WTC11 (cell line): Measurements from ENCODE around the gene MYO5B. TPM values are rescaled to one million over a fixed set of nuclear protein-coding genes. Genes with fewer than 3 reads are reported as not detected.

Experiments
- ATAC-seq: fragments of 200-7000 bp; cut with Tn5 transposase; 2 replicates; pipeline ENCODE4 v1.10.0; 2021; ENCODE audit warnings: mild to moderate bottlenecking, moderate library complexity
- CTCF ChIA-PET: fragments of 300-600 bp; sonication (Branson Sonifier 250); formaldehyde crosslinking; loops from one replicate; lab custom pipeline; 2021; ENCODE audit warnings: antibody characterized with exemption; lab: Charles Lee
- POLR2A ChIA-PET: fragments of 350-600 bp; sonication (Branson Sonifier 250); formaldehyde crosslinking; loops from one replicate; lab custom pipeline; 2021; ENCODE audit warnings: antibody characterized with exemption; lab: Charles Lee
- DNase-seq: peaks from one replicate; pipeline ENCODE4 v3.0.0; 2021; ENCODE audit warnings: low spot score
- H3K27ac Mint-ChIP-seq: 2 replicates; pipeline ENCODE4 v1.8.0; 2021; ENCODE audit warnings: mixed read lengths
- H3K27me3 Mint-ChIP-seq: 2 replicates; pipeline ENCODE4 v1.8.0; 2021; ENCODE audit warnings: low read depth, mild to moderate bottlenecking, moderate library complexity, mixed read lengths
- H3K36me3 Mint-ChIP-seq: 2 replicates; pipeline ENCODE4 v1.8.0; 2021; ENCODE audit warnings: mixed read lengths
- H3K4me1 Mint-ChIP-seq: 2 replicates; pipeline ENCODE4 v1.8.0; 2022; ENCODE audit warnings: mixed read lengths
- H3K4me3 Mint-ChIP-seq: 2 replicates; pipeline ENCODE4 v1.8.0; 2021; ENCODE audit warnings: mild to moderate bottlenecking, moderate library complexity, mixed read lengths
- H3K9me3 Mint-ChIP-seq: 2 replicates; pipeline ENCODE4 v1.8.0; 2021; ENCODE audit warnings: mixed read lengths
- CREM ChIP-seq: sonication (generic); formaldehyde crosslinking; IDR thresholded peaks from 2 replicates; pipeline ENCODE4 v1.8.1; 2022; ENCODE audit warnings: mild to moderate bottlenecking, missing genetic modification reagents, moderate library complexity
- E2F5 ChIP-seq: sonication (generic); formaldehyde crosslinking; IDR thresholded peaks from 2 replicates; pipeline ENCODE4 v1.8.1; 2022; ENCODE audit warnings: mild to moderate bottlenecking, moderate library complexity, missing genetic modification reagents
- FOXK1 ChIP-seq: sonication (generic); formaldehyde crosslinking; IDR thresholded peaks from 2 replicates; pipeline ENCODE4 v1.8.0; 2022; ENCODE audit warnings: mild to moderate bottlenecking, moderate library complexity, missing genetic modification reagents
- FOXP1 ChIP-seq: sonication (generic); formaldehyde crosslinking; IDR thresholded peaks from 2 replicates; pipeline ENCODE4 v1.8.0; 2022; ENCODE audit warnings: missing genetic modification reagents, mild to moderate bottlenecking, moderate library complexity, borderline replicate concordance
- IRF2 ChIP-seq: sonication (generic); formaldehyde crosslinking; IDR thresholded peaks from 2 replicates; pipeline ENCODE4 v1.8.0; 2022; ENCODE audit warnings: low read depth, missing genetic modification reagents, borderline replicate concordance
- KAT7 ChIP-seq: sonication (generic); formaldehyde crosslinking; IDR thresholded peaks from 2 replicates; pipeline ENCODE4 v1.8.1; 2023; ENCODE audit warnings: missing genetic modification reagents, mild to moderate bottlenecking, borderline replicate concordance
- NFE2L1 ChIP-seq: sonication (generic); formaldehyde crosslinking; IDR thresholded peaks from 2 replicates; pipeline ENCODE4 v1.8.1; 2023; ENCODE audit warnings: missing genetic modification reagents
- OVOL2 ChIP-seq: fragments of 250-450 bp; sonication (Bioruptor Pico); IDR thresholded peaks from 2 replicates; pipeline ENCODE4 v1.9.0; 2021; ENCODE audit warnings: mild to moderate bottlenecking, borderline replicate concordance
- PRDM15 ChIP-seq: sonication (generic); formaldehyde crosslinking; IDR thresholded peaks from 2 replicates; pipeline ENCODE4 v1.8.0; 2022; ENCODE audit warnings: missing genetic modification reagents
- PRRX2 ChIP-seq: fragments of 250-450 bp; sonication (Bioruptor Pico); IDR thresholded peaks from 2 replicates; pipeline ENCODE4 v1.8.0; 2021; ENCODE audit warnings: mild to moderate bottlenecking
- RELA ChIP-seq: sonication (generic); formaldehyde crosslinking; IDR thresholded peaks from 2 replicates; pipeline ENCODE4 v1.8.1; 2022; ENCODE audit warnings: missing genetic modification reagents, mild to moderate bottlenecking, borderline replicate concordance
- SMAD4 ChIP-seq: sonication (generic); formaldehyde crosslinking; IDR thresholded peaks from 2 replicates; pipeline ENCODE4 v1.8.0; 2022; ENCODE audit warnings: mild to moderate bottlenecking, missing genetic modification reagents
- TEAD1 ChIP-seq: sonication (generic); formaldehyde crosslinking; IDR thresholded peaks from 2 replicates; pipeline ENCODE4 v1.8.0; 2022; ENCODE audit warnings: mild to moderate bottlenecking, missing genetic modification reagents
- USF1 ChIP-seq: sonication (generic); formaldehyde crosslinking; IDR thresholded peaks from 2 replicates; pipeline ENCODE4 v1.8.0; 2022; ENCODE audit warnings: mild to moderate bottlenecking, missing genetic modification reagents
- USF2 ChIP-seq: sonication (generic); formaldehyde crosslinking; IDR thresholded peaks from 2 replicates; pipeline ENCODE4 v1.8.1; 2023; ENCODE audit warnings: mild to moderate bottlenecking, missing genetic modification reagents, moderate library complexity
- ZNF532 ChIP-seq: fragments of 250-450 bp; sonication (Bioruptor Pico); IDR thresholded peaks from 2 replicates; pipeline ENCODE4 v1.9.0; 2021; ENCODE audit warnings: mild to moderate bottlenecking, borderline replicate concordance
- ZNF671 ChIP-seq: fragments of 250-450 bp; sonication (Bioruptor Pico); IDR thresholded peaks from 2 replicates; pipeline ENCODE4 v1.8.0; 2021; ENCODE audit warnings: mild to moderate bottlenecking
- total RNA-seq: library from RNA; stranded (reverse); gene quantifications from 3 replicates; pipeline ENCODE4 v1.2.3, GENCODE V29; 2021

The MYO5B gene
- total RNA-seq, 1 experiment from 2014 or later = 8.7 TPM

GRCh38 chr18:50092245-50092805 is 102.6 kb downstream of the MYO5B start:
- ChIA-PET POLR2A (no interaction called here), CTCF (no interaction called here)
- Mint-ChIP-seq H3K27ac (peak overlapping the region; percentile 46; the same call in 1 of the 2 replicates), H3K4me3 (peak overlapping the region; percentile 10; the same call in 1 of the 2 replicates), H3K27me3 (no peaks in the 10 kb centered on the region), H3K9me3 (no peaks in the 10 kb centered on the region), H3K36me3 (no peaks in the 10 kb centered on the region), H3K4me1 (peaks cover 45% of the 10 kb centered on the region)
- ATAC-seq = peak; percentile 60
- DNase-seq = no peak
- no peak for TF ChIP-seq NFE2L1 (CRISPR knock-in tag)
- peak; percentile 73 for TF ChIP-seq USF2 (CRISPR knock-in tag)
- TF ChIP-seq USF1 = peak; percentile 71; the same call in 1 of the 2 replicates
- no peak for TF ChIP-seq RELA (CRISPR knock-in tag)

- H3K27me3 Mint-ChIP-seq = no peaks in the 10 kb centered on the region
- 0 out of 2 replicates have a peak overlapping the region, but pooled peaks have one; percentile 10 for H3K4me3 Mint-ChIP-seq
- H3K27ac Mint-ChIP-seq = peak overlapping the region; percentile 23; the same call in 1 of the 2 replicates
- no peaks in the 10 kb centered on the region for H3K36me3 Mint-ChIP-seq
- TF ChIP-seq CREM (CRISPR knock-in tag) = no peak
- no peak for TF ChIP-seq USF1
- no peak for TF ChIP-seq TEAD1 (CRISPR knock-in tag)
- no peak for TF ChIP-seq ZNF532 (CRISPR knock-in tag)
- TF ChIP-seq, all 79 proteins: peak for 0
- POLR2A ChIA-PET = no interaction called here
- H3K9me3 Mint-ChIP-seq = no peaks in the 10 kb centered on the region
- no peak for DNase-seq
- CTCF ChIA-PET = interaction anchor here (1.1 kb wide), 1 partner anchor 11 kb away, joined by 3 read pairs; no protein-coding TSS in a partner anchor
- peaks cover 45% of the 10 kb centered on the region for H3K4me1 Mint-ChIP-seq
- no peak for ATAC-seq
Measured at GRCh38 chr18:50091509-50092244, 103.3 kb downstream of the MYO5B start.

GRCh38 chr18:50090370-50091312 is 104.3 kb downstream of the MYO5B start:
- peaks cover 45% of the 10 kb centered on the region for H3K4me1 Mint-ChIP-seq
- peak; percentile 29 for ATAC-seq
- POLR2A ChIA-PET = no interaction called here
- H3K27me3 Mint-ChIP-seq = no peaks in the 10 kb centered on the region
- no peaks in the 10 kb centered on the region for H3K36me3 Mint-ChIP-seq
- no peak overlapping the region for H3K27ac Mint-ChIP-seq
- H3K9me3 Mint-ChIP-seq = no peaks in the 10 kb centered on the region
- DNase-seq = no peak
- H3K4me3 Mint-ChIP-seq = no peak overlapping the region
- CTCF ChIA-PET = interaction anchor here (1.1 kb wide), 1 partner anchor 10 kb away, joined by 3 read pairs; no protein-coding TSS in a partner anchor
- TF ChIP-seq PRRX2 (CRISPR knock-in tag) = no peak
- TF ChIP-seq FOXK1 = no peak
- no peak for TF ChIP-seq IRF2
- no peak for TF ChIP-seq KAT7
- no peak for TF ChIP-seq SMAD4 (CRISPR knock-in tag)
- no peak for TF ChIP-seq FOXP1 (CRISPR knock-in tag)
- no peak for TF ChIP-seq OVOL2 (CRISPR knock-in tag)
- no peak for TF ChIP-seq E2F5 (CRISPR knock-in tag)
- no peak for TF ChIP-seq PRDM15
- TF ChIP-seq ZNF671 (CRISPR knock-in tag) = no peak
